H1 (cell line): ENCODE results near the gene C1QTNF1. TPM values are rescaled to one million over a fixed set of nuclear protein-coding genes. Genes with fewer than 3 reads are reported as not detected.

Experiments
- CTCF ChIA-PET: fragments of 300-600 bp; sonication (Branson Sonifier 250); formaldehyde crosslinking; loops from one replicate; lab custom pipeline; 2021; ENCODE audit not compliant: partially characterized antibody; lab: Charles Lee
- POLR2A ChIA-PET: fragments of 300-600 bp; sonication (Branson Sonifier 250); formaldehyde crosslinking; loops from one replicate; lab custom pipeline; 2021; ENCODE audit warnings: inconsistent platforms; ENCODE audit not compliant: partially characterized antibody; lab: Charles Lee
- DNase-seq, 2 experiments: peaks; one replicate each; pipeline versions ENCODE4 v3.0.0 to v3.0.0-alpha.2; 2010 to 2022; ENCODE audit warnings: low spot score in 2 of 2, low read depth in 1 of 2, mixed read lengths in 1 of 2
- FAIRE-seq: peaks from 2 replicates; lab custom pipeline; 2011; peaks lifted over from hg19 to GRCh38; lab: Jason Lieb, UNC
- H2AFZ ChIP-seq: 2 replicates; pipeline ENCODE4 v1.8.1; 2012; ENCODE audit warnings: low read length, inconsistent platforms
- H2AK5ac ChIP-seq: 2 replicates; pipeline ENCODE4 v1.6.1; 2013; ENCODE audit warnings: low read depth, low read length
- H2BK120ac ChIP-seq: replicated peaks from 2 replicates; pipeline ENCODE3; 2013; ENCODE audit warnings: low read depth, low read length, inconsistent platforms
- H2BK12ac ChIP-seq: 2 replicates; pipeline ENCODE4 v1.6.1; 2013; ENCODE audit warnings: low read depth, low read length
- H2BK15ac ChIP-seq: 2 replicates; pipeline ENCODE4 v1.6.1; 2013; ENCODE audit warnings: low read length
- H2BK20ac ChIP-seq: 2 replicates; pipeline ENCODE4 v1.6.1; 2013; ENCODE audit warnings: low read length
- H2BK5ac ChIP-seq: 2 replicates; pipeline ENCODE4 v1.6.1; 2013; ENCODE audit warnings: low read depth, low read length
- H3K14ac ChIP-seq: 2 replicates; pipeline ENCODE4 v1.6.1; 2013; ENCODE audit warnings: inconsistent platforms; ENCODE audit not compliant: insufficient read length
- H3K18ac ChIP-seq: 2 replicates; pipeline ENCODE4 v1.6.1; 2013; ENCODE audit warnings: low read length; ENCODE audit errors: extremely low read depth
- H3K23ac ChIP-seq: 2 replicates; pipeline ENCODE4 v1.6.1; 2013; ENCODE audit warnings: inconsistent platforms; ENCODE audit not compliant: insufficient read length
- H3K23me2 ChIP-seq: 2 replicates; pipeline ENCODE4 v1.6.1; 2013; ENCODE audit warnings: low read depth, low read length
- H3K27ac ChIP-seq: 2 replicates; pipeline ENCODE4 v1.6.1; 2011; ENCODE audit warnings: low read depth, low read length, inconsistent platforms
- H3K27me3 ChIP-seq, 4 experiments: replicated peaks in 1 of 4; 1 replicate in 1 of 4; 2 replicates in 3 of 4; pipeline versions ENCODE4 v1.6.1 to v1.8.1; 2011 to 2013; ENCODE audit warnings: low read length in 3 of 4, mild to moderate bottlenecking in 3 of 4, inconsistent platforms in 2 of 4, mixed read lengths in 2 of 4, moderate library complexity in 1 of 4; ENCODE audit not compliant: control insufficient read depth in 3 of 4, insufficient read depth in 3 of 4; ENCODE audit errors: extremely low read depth in 1 of 4
- H3K36me3 ChIP-seq, 4 experiments: 2 replicates each; pipeline versions ENCODE4 v1.6.1 to v1.8.1; 2011 to 2013; ENCODE audit warnings: mild to moderate bottlenecking in 4 of 4, low read length in 3 of 4, moderate library complexity in 2 of 4, control low read depth in 1 of 4, inconsistent platforms in 1 of 4; ENCODE audit not compliant: insufficient read depth in 4 of 4, control insufficient read depth in 2 of 4
- H3K4ac ChIP-seq: replicated peaks from 2 replicates; pipeline ENCODE3; 2013; ENCODE audit warnings: low read length, low read depth, mixed read lengths, inconsistent platforms; ENCODE audit not compliant: insufficient read length
- H3K4me1 ChIP-seq, 4 experiments: replicated peaks in 1 of 4; 1 replicate in 1 of 4; 2 replicates in 3 of 4; pipeline versions ENCODE4 v1.6.1 to v1.8.1; 2011 to 2013; ENCODE audit warnings: low read length in 3 of 4, inconsistent platforms in 2 of 4, mixed read lengths in 1 of 4; ENCODE audit not compliant: insufficient read depth in 4 of 4, control insufficient read depth in 3 of 4
- H3K4me2 ChIP-seq, 2 experiments: 2 replicates each; pipeline versions ENCODE4 v1.6.1 to v1.8.1; 2011 to 2013; ENCODE audit warnings: low read depth in 2 of 2, low read length in 2 of 2, control low read depth in 1 of 2, inconsistent platforms in 1 of 2, mild to moderate bottlenecking in 1 of 2; ENCODE audit not compliant: insufficient read depth in 1 of 2
- H3K4me3 ChIP-seq, 4 experiments: fragments of 200-600, 300-600 bp in 1 of 4; sonication (generic), shearing (Covaris generic), sonication (Bioruptor Twin) in 1 of 4; 2 replicates each; pipeline versions ENCODE4 v1.5.1 to v1.8.1; 2011 to 2016; ENCODE audit warnings: low read length in 4 of 4, low read depth in 3 of 4, control low read depth in 2 of 4, inconsistent platforms in 2 of 4, mild to moderate bottlenecking in 2 of 4, mixed read lengths in 1 of 4, moderate library complexity in 1 of 4; ENCODE audit not compliant: insufficient read depth in 2 of 4; ENCODE audit errors: extremely low read depth in 1 of 4
- H3K56ac ChIP-seq: replicated peaks from 2 replicates; pipeline ENCODE3; 2013; ENCODE audit warnings: low read depth, mild to moderate bottlenecking, mixed read lengths, low read length, inconsistent platforms; ENCODE audit not compliant: insufficient read length
- H3K79me1 ChIP-seq: 2 replicates; pipeline ENCODE4 v1.6.1; 2013; ENCODE audit warnings: low read depth, low read length, control low read depth
- H3K79me2 ChIP-seq, 2 experiments: 2 replicates each; pipeline versions ENCODE4 v1.6.1 to v1.8.1; 2012 to 2013; ENCODE audit warnings: low read length in 2 of 2, mild to moderate bottlenecking in 2 of 2, inconsistent platforms in 1 of 2; ENCODE audit not compliant: insufficient read depth in 2 of 2, control insufficient read depth in 1 of 2
- H3K9ac ChIP-seq, 4 experiments: replicated peaks in 1 of 4; 1 replicate in 1 of 4; 2 replicates in 3 of 4; pipeline versions ENCODE4 v1.6.1 to v1.8.1; 2011 to 2013; ENCODE audit warnings: low read depth in 3 of 4, low read length in 3 of 4, control low read depth in 2 of 4, mild to moderate bottlenecking in 2 of 4, moderate library complexity in 2 of 4, inconsistent platforms in 1 of 4; ENCODE audit errors: extremely low read depth in 1 of 4
- H3K9me3 ChIP-seq, 2 experiments: 2 replicates each; pipeline versions ENCODE4 v1.6.1 to v1.8.1; 2012 to 2013; ENCODE audit warnings: mild to moderate bottlenecking in 2 of 2, moderate library complexity in 2 of 2, control low read depth in 1 of 2, inconsistent platforms in 1 of 2, low read depth in 1 of 2, low read length in 1 of 2, mixed read lengths in 1 of 2; ENCODE audit not compliant: insufficient read depth in 2 of 2
- H4K20me1 ChIP-seq, 2 experiments: replicated peaks in 1 of 2; 2 replicates each; pipeline versions ENCODE3 to v1.8.1; 2011 to 2013; ENCODE audit warnings: inconsistent platforms in 2 of 2, low read length in 2 of 2, mild to moderate bottlenecking in 1 of 2; ENCODE audit not compliant: insufficient read depth in 2 of 2, control insufficient read depth in 1 of 2
- H4K5ac ChIP-seq: 2 replicates; pipeline ENCODE4 v1.6.1; 2013; ENCODE audit warnings: low read length, low read depth, mixed read lengths, inconsistent platforms; ENCODE audit not compliant: insufficient read length
- H4K8ac ChIP-seq: 2 replicates; pipeline ENCODE4 v1.8.0; 2013; ENCODE audit warnings: mild to moderate bottlenecking, moderate library complexity, low read length, inconsistent platforms; ENCODE audit not compliant: insufficient read depth; ENCODE audit errors: extremely low read depth
- H4K91ac ChIP-seq: replicated peaks from 2 replicates; pipeline ENCODE3; 2013; ENCODE audit warnings: low read length, mixed read lengths, inconsistent platforms; ENCODE audit not compliant: insufficient read length
- CTCF ChIP-seq, 3 experiments: IDR thresholded peaks; 1 replicate in 2 of 3; 2 replicates in 1 of 3; pipeline versions ENCODE4 v1.5.1 to v1.6.1; 2011; ENCODE audit warnings: low read length in 3 of 3, mild to moderate bottlenecking in 3 of 3, inconsistent platforms in 2 of 3, low read depth in 1 of 3, moderate library complexity in 1 of 3; ENCODE audit not compliant: insufficient read depth in 1 of 3; ENCODE audit errors: control extremely low read depth in 1 of 3
- EP300 ChIP-seq, 2 experiments: IDR thresholded peaks; 1 replicate in 1 of 2; 2 replicates in 1 of 2; pipeline ENCODE4 v1.6.1; 2011 to 2012; ENCODE audit warnings: low read depth in 2 of 2, low read length in 2 of 2, mild to moderate bottlenecking in 2 of 2, borderline replicate concordance in 1 of 2, inconsistent platforms in 1 of 2, moderate library complexity in 1 of 2
- GABPA ChIP-seq: IDR thresholded peaks from 2 replicates; pipeline ENCODE4 v1.6.1; 2011; ENCODE audit warnings: mild to moderate bottlenecking, low read length, moderate library complexity, borderline replicate concordance; ENCODE audit not compliant: insufficient read depth
- GTF2F1 ChIP-seq: IDR thresholded peaks from 2 replicates; pipeline ENCODE4 v1.6.1; 2012; ENCODE audit warnings: low read depth, low read length, improper control_type of control experiment, borderline replicate concordance
- HDAC2 ChIP-seq, 2 experiments: fragments of 300-600 bp in 1 of 2; sonication (generic) in 1 of 2; IDR thresholded peaks; 2 replicates each; pipeline ENCODE4 v1.6.1; 2011 to 2012; ENCODE audit warnings: low read depth in 2 of 2, low read length in 2 of 2, mild to moderate bottlenecking in 2 of 2, moderate library complexity in 2 of 2, borderline replicate concordance in 1 of 2, inconsistent platforms in 1 of 2
- JUND ChIP-seq: IDR thresholded peaks from 2 replicates; pipeline ENCODE4 v1.6.1; 2011; ENCODE audit warnings: mild to moderate bottlenecking, improper control_type of control experiment, low read length
- POLR2AphosphoS5 ChIP-seq: IDR thresholded peaks from 2 replicates; pipeline ENCODE4 v1.6.1; 2011; ENCODE audit warnings: low read depth, low read length
- RAD21 ChIP-seq, 2 experiments: IDR thresholded peaks in 1 of 2; conservative IDR thresholded peaks in 1 of 2; 2 replicates each; pipeline ENCODE4 v1.6.1; 2011; ENCODE audit warnings: low read depth in 2 of 2, low read length in 2 of 2, improper control_type of control experiment in 1 of 2, inconsistent platforms in 1 of 2, mild to moderate bottlenecking in 1 of 2, moderate library complexity in 1 of 2
- RBBP5 ChIP-seq: IDR thresholded peaks from 2 replicates; pipeline ENCODE4 v1.7.1; 2012; ENCODE audit warnings: low read depth, mild to moderate bottlenecking, inconsistent platforms, low read length, moderate library complexity, borderline replicate concordance
- SRF ChIP-seq: IDR thresholded peaks from 2 replicates; pipeline ENCODE4 v1.6.1; 2011; ENCODE audit warnings: mild to moderate bottlenecking, low read depth, low read length, moderate library complexity
- WGBS, 2 experiments: shearing (Covaris generic) in 1 of 2; methylation state at CpG; one replicate each; pipeline versions ENCODE4 v1.1.6 to v1.1.7; 2013 to 2015; ENCODE audit warnings: low lambda C conversion rate in 2 of 2, mixed read lengths in 2 of 2, inconsistent platforms in 1 of 2, low coverage in 1 of 2, missing lambda C conversion rate in 1 of 2; ENCODE audit not compliant: insufficient replicate concordance in 2 of 2, insufficient coverage in 1 of 2, insufficient read length in 1 of 2; ENCODE audit errors: extremely low coverage in 1 of 2, missing lambda C conversion rate in 1 of 2; 5-methylcytosine and 5-hydroxymethylcytosine counted together
- polyA plus RNA-seq, 7 experiments: library from polyadenylated mRNA; depleted of rRNA in 3 of 7; stranded (reverse) in 5 of 7; unstranded in 2 of 7; fragments of >200 nt in 5 of 7; fragments of 200-250 nt in 2 of 7; gene quantifications; 1 replicate in 5 of 7; 2 replicates in 1 of 7; 4 replicates in 1 of 7; pipeline versions ENCODE4 v1.2.1 to v1.2.3, GENCODE V29; 2011 to 2013; ENCODE audit warnings: missing spikeins in 2 of 7, mixed read lengths in 2 of 7
- total RNA-seq: library from RNA; stranded (reverse); fragmentation: NEBNext Ultra II Directional; extraction: Animal tissue kit (Norgen Biotek cat#: 25700); gene quantifications from 2 replicates; pipeline ENCODE4 v1.2.1, GENCODE V29; 2021

C1QTNF1 gene
- total and polyA plus RNA-seq, 2 of the 8 experiments (the other 6 are each of a cell fraction or from before 2014, with no cell fraction given): 1.5 to 2.5 TPM

DNA sequence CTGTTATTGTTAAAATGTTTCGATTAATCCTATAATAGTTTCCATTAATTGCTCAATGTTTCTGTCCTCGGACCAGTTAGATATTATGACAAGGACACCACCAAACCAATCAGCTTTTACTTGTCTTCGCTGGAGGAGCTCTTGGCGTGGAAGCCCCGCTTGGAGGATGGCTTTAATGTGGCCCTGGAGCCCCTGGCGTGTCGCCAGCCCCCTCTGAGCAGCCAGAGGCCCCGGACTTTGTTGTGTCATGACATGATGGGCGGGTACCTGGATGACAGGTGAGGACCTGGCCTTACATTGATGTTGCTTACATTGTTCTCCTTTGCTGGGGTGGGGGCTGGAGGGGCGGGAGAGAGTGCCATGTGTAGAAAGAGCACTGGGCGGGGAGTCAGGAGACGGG is 53.6 kb downstream of the C1QTNF1 start:
- no peak overlapping the region for H3K18ac ChIP-seq
- 92% methylated on average over 11 of the region's 12 CpGs; no CpG with 5 or more reads in 1 of the 2 experiments for WGBS, 2 experiments
- POLR2A ChIA-PET: no interaction called here
- TF ChIP-seq CTCF (IDR thresholded peaks at IDR 0.05; ENCODE audit: control extremely low read depth in 1 of 3, insufficient read depth in 1 of 3, low read depth in 1 of 3, low read length in 3 of 3): no peak
- TF ChIP-seq EP300 (IDR thresholded peaks at IDR 0.05; ENCODE audit: borderline replicate concordance in 1 of 2, low read depth in 2 of 2, low read length in 2 of 2): no peak
- TF ChIP-seq GTF2F1: no peak
- TF ChIP-seq HDAC2 (IDR thresholded peaks at IDR 0.05; ENCODE audit: borderline replicate concordance in 1 of 2, low read depth in 2 of 2, low read length in 2 of 2): no peak
- no peak for TF ChIP-seq RAD21 (IDR thresholded peaks at IDR 0.05 in 1 of 2, conservative IDR thresholded peaks at IDR 0.05 in 1 of 2; ENCODE audit: low read depth in 2 of 2, low read length in 2 of 2)
- no peak for TF ChIP-seq GABPA
- TF ChIP-seq SRF: no peak
- TF ChIP-seq RBBP5: no peak
- TF ChIP-seq JUND: no peak
- TF ChIP-seq POLR2AphosphoS5: no peak

More for the DNA sequence above, 53.6 kb downstream of the C1QTNF1 start:
- no peak overlapping the region for H2BK15ac ChIP-seq
- no peaks in the 10 kb centered on the region for H4K20me1 ChIP-seq
- no peak overlapping the region for H4K8ac ChIP-seq
- no peaks in the 10 kb centered on the region for H3K9me3 ChIP-seq
- H2BK120ac ChIP-seq: no peak overlapping the region
- H3K14ac ChIP-seq: no peak overlapping the region
- CTCF ChIA-PET: interaction anchor here (1.5 to 4.5 kb wide), 4 partner anchors 10 to 35 kb away, joined by 3 to 23 read pairs (median 6); no protein-coding TSS in a partner anchor
- no peak overlapping the region for H3K9ac ChIP-seq
- no peaks in the 10 kb centered on the region for H3K79me2 ChIP-seq
- H3K23ac ChIP-seq: no peak overlapping the region
- no peak overlapping the region for H3K4me2 ChIP-seq
- no peak overlapping the region for H2AFZ ChIP-seq
- DNase-seq (no peak), FAIRE-seq (no peak)
- H2BK20ac ChIP-seq: no peak overlapping the region
- H4K5ac ChIP-seq: no peak overlapping the region
- no peak overlapping the region for H3K27ac ChIP-seq
- no peaks in the 10 kb centered on the region for H3K79me1 ChIP-seq
- H3K4me3 ChIP-seq: no peak overlapping the region
- no peak overlapping the region for H4K91ac ChIP-seq
- H3K23me2 ChIP-seq: peaks cover 6% of the 10 kb centered on the region; the same call in 1 of the 2 replicates
- H3K36me3 ChIP-seq: peaks cover 2 to 7% (median 5%) of the 10 kb centered on the region in 4 experiments; a peak in 4 of 8 replicates
- no peak overlapping the region for H2BK5ac ChIP-seq
- no peak overlapping the region for H3K4ac ChIP-seq
- H3K4me1 ChIP-seq: peaks cover 0 to 2% (median under 1%) of the 10 kb centered on the region in 4 experiments; a peak in 1 of 7 replicates
- no peak overlapping the region for H3K56ac ChIP-seq
- H2AK5ac ChIP-seq: no peak overlapping the region
- H2BK12ac ChIP-seq: no peak overlapping the region
- H3K27me3 ChIP-seq: peaks cover 0 to 5% (median 0%) of the 10 kb centered on the region in 4 experiments; a peak in 4 of 7 replicates
